Erythroblast (primary cell): Measurements from ENCODE around the gene CMIP.

Source experiments
- GATA1 ChIP-seq: IDR thresholded peaks from 2 replicates; pipeline ENCODE4 v1.6.1; 2011; ENCODE audit warnings: low read depth, mild to moderate bottlenecking, control low read depth, low read length, moderate library complexity
- POLR2A ChIP-seq: IDR thresholded peaks from 2 replicates; pipeline ENCODE4 v1.6.1; 2011; ENCODE audit warnings: mild to moderate bottlenecking, low read length

DNA sequence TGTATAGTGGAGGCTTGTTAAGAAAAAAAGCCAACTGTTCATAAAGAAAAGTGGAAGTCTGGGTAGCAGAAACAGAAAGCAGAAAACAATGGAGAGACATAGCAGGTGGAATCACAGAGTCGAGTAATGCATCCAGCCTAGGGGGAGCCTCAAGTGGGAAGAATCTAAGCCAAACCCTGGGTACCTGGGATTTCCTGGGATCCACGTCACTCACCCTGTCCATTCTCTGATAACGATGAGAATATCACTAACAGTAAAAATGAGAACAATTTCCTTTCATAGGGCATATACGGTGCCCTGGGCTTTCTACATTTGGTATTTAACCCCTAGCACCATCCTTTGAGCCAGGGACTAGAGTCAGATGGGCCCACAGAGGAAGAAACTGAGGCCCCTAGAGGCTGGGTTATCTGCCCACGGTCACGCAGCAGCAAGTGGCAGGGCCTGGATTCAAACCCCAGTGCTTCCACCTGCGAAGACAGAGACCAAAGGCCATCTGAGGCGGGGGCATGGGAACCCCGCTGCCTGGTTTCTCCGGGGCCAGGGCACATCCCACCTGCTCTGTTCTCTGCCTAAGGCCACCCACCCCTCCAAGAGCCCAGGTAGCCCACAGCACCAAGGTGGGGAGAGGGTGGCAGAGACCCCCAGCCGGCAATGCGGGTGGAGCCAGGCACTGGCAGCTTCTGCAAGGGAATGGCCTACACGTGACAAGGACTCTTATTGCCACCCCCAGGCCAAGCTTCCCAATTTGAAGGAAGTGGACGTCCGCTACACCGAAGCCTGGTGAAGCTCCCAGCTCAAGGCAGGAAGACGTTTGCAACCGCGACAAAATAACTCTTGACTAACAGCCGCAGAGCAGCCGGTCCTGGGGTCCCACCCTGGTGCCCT lies 264.6 kb downstream of the CMIP start:
- TF ChIP-seq POLR2A (no peak), GATA1 (no peak)
